Islet of Langerhans (tissue), 1 donor: ENCODE data around the gene STAC2.
"Not testable (repeated sequence)": the region's sequence is repeated elsewhere in the genome, so short reads cannot be mapped to it uniquely, and the experiment has no call there.

Experiments used
- FAIRE-seq: peaks from one replicate; lab custom pipeline; 2011; peaks lifted over from hg19 to GRCh38; lab: Jason Lieb, UNC

STAC2 gene

GRCh38 chr17:39186481-39187002, 39.2 kb downstream of the STAC2 start:
- no peak for FAIRE-seq

GRCh38 chr17:39183720-39184119, 42.0 kb downstream of the STAC2 start:
- no peak for FAIRE-seq

DNA sequence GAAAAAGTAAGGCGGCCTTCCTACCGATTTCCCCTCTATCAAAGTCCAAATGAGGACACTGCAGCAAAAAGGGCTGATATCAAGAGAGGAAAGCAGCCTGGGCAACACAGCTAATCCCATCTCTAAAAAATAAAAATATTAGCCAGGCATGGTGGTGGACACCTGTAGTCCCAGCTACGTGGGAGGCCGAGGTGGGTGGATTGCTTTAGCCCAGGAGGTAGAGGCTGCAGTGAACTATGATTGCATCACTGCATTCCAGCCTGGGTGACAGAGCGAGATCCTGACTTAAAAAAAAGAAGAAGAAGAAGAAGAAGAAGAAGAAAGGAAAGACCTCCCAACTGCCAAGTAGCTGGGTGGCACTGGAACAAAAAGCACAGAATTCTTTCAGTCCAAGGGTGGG, 42.7 kb downstream of the STAC2 start:
- no peak for FAIRE-seq

DNA sequence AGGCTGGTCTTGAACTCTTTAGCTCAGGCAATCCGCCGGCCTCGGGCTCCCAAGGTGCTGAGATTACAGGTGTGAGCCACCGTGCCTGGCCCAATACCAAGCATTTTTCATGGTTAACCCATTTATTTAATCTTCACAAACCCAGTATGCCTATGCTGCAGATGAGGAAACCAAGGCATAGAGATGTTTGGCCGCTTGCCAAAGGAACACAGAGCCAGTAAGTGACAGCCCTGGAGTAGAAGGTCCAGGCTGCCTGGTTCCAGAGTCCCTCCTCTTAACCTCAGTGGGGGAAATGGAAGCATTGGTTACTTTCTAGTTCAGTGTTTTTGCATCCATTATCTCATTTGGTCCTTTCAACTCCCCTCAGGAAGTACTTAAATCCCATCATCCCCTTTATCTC, 44.4 kb downstream of the STAC2 start:
- no peak for FAIRE-seq

DNA sequence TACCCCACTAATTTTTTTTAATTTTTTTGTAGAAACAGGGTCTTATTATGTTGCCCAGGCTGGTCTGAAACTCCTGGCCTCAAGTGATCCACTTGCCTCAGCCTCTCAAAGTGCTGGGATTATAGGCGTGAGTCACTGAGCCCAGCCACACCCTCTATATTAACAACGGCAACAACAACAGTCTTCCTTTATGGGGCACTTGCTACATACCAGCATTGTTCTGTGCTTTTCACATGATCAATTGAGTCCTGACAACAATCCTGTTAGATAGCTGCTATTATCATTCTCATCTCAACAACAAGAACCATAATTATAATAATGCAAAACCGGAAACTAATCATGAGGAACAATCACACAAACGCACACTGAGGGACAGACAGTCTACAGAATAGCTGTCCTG, 47.2 kb downstream of the STAC2 start:
- FAIRE-seq = no peak

DNA sequence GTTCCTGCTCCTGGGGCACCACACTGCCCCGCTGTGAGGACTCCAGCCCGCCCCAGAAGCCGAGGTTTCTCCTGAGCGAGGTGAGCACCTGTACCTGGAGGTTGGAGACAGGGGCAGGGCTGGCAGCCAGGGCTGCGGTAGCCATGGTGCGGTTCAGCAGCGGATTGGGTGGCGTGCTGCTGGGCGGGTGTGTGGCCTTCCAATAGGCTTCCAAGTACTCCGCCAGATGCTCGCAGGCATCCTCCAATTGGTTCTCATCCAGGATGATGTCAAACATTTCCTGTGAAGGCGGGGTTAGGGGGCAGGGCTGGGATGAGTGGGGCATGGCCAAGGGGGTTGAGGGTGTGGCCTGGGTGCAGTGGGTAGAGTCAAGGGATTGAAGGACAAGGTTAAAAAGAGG, 48.5 kb downstream of the STAC2 start:
- FAIRE-seq = no peak

GRCh38 chr17:39175695-39176093, 50.1 kb downstream of the STAC2 start:
- FAIRE-seq = no peak

DNA sequence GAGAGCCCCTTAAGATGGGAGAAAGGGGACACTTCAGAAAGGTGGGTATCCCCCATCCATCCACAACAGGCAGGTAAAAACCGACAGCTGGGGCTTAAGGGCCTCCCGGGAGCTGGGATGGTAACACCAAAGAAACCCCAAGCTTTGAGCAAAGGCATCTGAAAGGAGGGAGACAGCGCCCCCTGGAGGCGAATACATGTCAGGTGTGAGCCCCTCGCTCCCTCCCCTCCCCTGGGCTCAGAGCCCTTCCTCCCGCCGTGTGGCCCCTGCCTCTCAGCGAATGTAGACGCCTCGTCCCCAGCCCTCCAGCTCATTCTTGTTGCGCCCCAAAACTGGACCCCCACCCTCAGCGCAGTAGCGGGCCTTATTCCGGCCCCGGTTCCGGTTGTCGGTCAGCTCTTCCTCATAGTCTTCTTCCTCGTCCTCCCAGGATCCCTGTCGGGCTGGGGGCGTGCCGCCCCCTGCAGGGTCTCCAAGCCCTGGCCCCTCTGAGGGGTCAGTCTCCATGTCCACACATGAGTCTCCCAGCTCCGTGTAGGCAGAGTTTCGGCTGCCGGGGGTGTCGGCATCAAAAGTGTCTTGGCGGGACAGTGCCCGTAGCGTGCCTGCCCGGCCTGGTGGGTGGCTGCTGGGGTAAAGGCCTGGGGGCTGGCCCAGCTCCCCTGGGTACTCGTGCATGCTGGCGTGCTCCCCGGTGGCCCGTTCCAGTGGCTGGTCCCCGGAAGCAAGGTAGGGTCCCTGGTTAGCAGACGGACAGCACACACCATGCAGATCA, 50.6 kb downstream of the STAC2 start:
- no peak for FAIRE-seq

DNA sequence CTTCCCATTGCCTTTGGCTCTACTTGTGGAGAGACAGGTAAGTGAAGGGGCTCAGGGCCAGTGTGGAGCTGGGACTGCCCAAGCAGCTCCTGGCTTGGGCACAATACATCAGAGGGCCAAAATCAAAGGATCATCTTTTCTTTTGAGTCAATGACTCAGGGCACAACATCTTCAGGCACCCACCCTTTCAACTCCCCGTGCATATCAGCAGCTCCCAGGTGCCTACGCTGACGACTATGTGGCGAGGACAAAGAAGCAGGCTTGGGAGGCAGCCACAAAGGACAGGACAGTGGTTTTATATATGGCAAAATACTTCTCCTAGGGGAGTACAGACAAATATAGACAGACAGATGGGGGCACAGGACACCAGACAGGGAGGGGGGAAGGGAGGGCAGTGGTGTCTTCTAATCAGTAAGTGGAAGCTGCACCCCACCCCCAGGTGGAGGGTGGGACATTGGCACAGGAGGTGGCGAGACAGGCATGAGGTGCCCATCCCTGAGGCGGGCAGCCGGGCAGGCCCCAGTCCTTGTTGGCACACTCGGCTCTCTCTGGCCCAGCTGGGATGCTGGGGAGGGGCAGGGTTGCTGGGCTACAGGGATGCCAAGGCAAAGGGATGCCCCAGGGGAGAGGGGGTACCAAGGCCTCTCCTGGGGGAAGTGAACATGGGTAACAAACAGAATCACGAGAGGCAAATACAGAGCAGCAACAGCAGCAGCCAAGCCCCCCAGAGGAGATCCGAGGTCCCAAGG, 52.0 kb downstream of the STAC2 start:
- FAIRE-seq = no peak

DNA sequence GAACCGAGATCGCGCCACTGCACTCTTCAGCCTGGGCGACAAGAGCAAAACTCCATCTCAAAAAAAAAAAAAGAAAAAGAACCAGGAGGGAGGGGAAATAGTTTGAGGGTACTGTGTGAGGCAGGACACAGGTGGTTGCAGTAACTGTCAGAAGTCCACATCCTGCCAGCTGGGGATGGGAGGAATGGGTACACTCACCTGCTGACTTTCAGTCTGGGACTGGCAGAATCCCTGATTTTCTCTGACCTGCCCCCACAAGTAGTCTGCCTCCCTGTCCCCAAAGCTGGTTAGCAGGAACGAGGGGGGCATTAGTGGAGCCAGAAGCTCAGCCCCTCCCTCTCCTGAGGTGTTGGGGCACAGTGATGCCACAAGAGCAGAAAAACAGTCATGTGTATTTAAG, 52.7 kb downstream of the STAC2 start:
- no peak for FAIRE-seq

- FAIRE-seq = no peak
Observed at GRCh38 chr17:39171933-39172332, 53.8 kb downstream of the STAC2 start.

DNA sequence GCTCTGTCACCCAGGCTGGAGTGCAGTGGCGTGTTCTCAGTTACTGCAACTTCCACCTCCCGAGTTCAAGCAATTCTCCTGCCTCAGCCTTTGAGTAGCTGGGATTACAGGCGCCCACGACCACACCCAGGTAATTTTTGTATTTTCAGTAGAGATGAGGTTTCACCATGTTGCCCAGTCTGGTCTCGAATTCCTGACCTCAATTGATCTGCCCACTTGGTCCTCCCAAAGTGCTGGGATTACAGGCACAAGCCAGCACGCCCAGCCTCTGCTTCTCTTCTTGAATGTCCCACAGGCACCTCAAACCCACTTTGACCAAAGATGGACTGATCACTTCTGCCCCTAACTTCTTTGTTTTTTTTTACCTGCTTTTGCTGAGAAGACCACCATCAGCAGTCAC, 55.2 kb downstream of the STAC2 start:
- FAIRE-seq = no peak

GRCh38 chr17:39170109-39170508, 55.6 kb downstream of the STAC2 start:
- no peak for FAIRE-seq

- FAIRE-seq = no peak
Observed at GRCh38 chr17:39169518-39169917, 56.2 kb downstream of the STAC2 start.

DNA sequence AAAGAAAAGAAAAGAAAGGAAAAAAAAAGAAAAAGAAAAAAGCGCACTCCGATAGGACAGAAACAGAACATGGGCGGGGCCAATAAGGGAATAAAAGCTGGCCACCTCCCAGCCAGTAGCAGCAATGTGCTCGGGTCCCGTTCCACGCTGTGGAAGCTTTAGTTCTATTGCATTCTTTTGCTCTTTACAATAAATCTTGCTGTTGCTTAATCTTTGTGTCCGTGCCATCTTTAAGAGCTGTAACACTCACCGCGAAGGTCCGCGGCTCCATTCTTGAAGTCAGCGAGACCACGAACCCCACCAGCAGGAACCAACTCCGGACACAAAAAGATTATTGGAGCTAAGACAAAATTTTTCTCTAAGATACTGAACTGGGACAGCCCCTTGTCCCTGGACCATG, 56.6 kb downstream of the STAC2 start:
- no peak for FAIRE-seq

DNA sequence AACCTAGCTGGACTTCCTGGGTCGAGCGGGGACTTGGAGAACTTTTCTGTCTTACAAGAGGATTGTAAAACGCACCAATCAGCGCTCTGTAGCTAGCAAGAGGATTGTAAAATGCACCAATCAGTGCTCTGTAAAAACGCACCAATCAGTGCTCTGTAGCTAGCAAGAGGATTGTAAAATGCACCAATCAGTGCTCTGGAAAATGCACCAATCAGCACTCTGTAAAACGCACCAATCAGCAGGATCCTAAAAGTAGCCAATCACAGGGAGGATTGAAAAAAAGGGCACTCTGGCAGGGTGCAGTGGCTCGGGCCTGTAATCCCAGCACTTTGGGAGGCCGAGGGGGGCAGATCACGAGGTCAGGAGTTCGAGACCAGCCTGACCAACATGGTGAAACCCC, 57.2 kb downstream of the STAC2 start:
- not testable (repeated sequence) for FAIRE-seq

- no peak for FAIRE-seq
Observed at GRCh38 chr17:39167476-39167875, 58.3 kb downstream of the STAC2 start.

DNA sequence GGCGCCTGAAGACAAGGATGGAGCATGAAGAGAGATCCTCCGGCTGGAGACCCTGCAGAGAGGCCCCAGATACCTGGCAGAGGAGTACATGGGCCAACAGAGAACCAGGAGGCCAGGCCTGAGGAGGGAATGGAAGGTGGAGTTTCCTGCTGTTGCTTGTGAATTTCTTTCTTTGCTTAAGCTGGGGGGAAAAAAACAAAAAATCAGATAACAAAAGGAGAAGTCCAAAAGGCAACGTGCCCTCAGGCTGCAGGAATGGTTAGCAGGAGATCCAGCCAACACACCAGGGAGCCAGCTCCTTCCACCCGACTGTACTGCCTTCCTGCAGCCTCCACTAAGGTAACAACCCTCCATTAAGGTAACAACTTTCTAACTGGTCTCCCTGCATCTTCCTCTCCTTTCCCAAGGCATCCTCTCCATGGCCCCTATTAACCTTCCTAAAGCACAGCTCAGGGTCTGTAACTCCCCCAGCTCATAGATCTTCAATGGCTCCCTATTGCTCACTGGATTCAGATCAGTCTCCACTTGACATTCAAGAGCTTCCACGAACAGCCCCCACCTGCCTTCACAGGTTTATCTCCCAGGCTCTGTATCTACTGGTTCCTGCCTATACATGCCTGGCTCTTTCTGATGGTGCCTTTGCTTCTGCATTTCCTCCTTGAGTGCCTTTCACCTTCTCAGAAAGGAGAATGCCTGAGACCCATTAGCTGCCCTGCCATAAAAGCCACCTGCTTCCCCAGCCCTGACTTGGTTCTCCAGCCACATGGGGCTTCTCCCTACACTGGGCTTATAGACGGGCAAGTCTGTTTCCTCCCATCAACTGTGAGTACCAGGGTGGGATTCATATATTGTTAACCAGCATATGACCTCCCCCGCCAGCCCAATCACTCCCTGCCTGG, 59.1 kb downstream of the STAC2 start:
- no peak for FAIRE-seq

- FAIRE-seq = no peak
Observed at GRCh38 chr17:39165841-39166349, 59.9 kb downstream of the STAC2 start, which contains the start of gene ARL5C. ARL5C (minus strand) TSS chr17:39166161; CDS start chr17:39165760, 401 bp downstream.

- no peak for FAIRE-seq
Observed at GRCh38 chr17:39165178-39165840, 60.4 kb downstream of the STAC2 start.

DNA sequence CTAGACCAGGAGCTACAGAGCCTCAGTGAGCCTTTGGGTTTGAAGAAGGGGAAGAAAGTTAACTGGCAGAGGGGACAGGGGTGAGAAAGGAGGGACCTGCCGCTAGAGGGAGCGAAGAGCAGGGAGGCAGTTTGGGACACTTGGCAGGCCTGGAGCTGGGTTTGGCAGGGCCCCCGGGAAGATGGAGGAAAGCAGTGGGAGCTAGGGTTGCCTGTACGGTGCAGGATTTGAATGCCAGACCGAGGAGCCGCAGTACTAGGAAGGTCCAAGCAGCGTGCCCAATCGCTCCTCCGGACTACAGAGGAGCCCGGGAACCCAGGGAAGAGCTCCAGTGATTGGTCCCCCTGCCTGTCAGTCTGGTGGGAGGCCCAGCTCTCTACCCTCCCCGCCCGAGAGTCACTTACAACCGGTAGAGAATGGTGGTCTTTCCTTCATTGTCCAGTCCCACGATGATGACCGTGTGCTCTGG, 61.0 kb downstream of the STAC2 start:
- no peak for FAIRE-seq

DNA sequence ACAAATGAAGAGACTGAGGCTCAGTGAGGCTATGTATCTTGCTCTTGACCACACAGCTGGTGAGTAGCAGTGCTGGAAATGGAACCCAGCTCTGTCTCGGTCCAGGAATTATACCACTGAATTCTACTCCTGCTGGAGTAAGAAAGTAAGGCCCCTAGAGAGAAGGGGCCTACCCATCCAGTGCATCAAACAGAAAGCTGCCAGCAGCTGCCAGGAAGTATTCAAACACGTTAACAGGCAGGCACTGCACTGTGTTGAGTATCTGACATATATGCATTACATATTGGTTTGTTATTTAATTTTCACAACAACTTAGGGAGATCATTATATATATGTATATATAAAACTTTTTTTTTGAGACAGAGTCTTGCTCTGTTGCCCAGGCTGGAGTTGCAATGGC, 63.8 kb downstream of the STAC2 start:
- no peak for FAIRE-seq
